ENCODE measurements around the gene SSH2. TPM values are rescaled to one million over a fixed set of nuclear protein-coding genes. Genes with fewer than 3 reads are reported as not detected.
A peak's percentile ranks its signal among the peaks of the same experiment; 100 is the strongest.

The SSH2 gene
- total and polyA plus RNA-seq, 9 of the 15 experiments (the other 6 are each of a cell fraction or from before 2014, with no cell fraction given), result 3.9 to 16.1 (median 10.2) TPM

DNA sequence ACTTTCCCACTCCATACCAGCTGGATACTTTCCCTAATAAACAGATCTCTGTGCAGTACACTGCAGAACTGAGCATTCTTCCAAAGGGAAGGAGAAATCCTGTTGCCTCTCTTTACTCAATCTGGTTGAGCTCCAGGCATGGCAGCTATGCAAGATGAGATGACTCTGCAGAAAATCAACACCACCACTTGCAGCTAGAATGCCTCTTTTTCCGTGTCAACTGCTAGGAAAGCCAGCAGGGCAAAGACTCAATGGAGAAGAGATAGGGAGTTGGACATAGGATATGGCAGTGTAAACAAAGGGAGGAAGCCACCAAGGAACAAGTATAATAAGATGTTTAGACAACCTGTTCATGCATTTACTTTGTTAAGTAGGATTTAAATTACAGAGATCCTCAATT lies 266.9 kb downstream of the SSH2 start (continued):
- TF ChIP-seq, protein P1, sequence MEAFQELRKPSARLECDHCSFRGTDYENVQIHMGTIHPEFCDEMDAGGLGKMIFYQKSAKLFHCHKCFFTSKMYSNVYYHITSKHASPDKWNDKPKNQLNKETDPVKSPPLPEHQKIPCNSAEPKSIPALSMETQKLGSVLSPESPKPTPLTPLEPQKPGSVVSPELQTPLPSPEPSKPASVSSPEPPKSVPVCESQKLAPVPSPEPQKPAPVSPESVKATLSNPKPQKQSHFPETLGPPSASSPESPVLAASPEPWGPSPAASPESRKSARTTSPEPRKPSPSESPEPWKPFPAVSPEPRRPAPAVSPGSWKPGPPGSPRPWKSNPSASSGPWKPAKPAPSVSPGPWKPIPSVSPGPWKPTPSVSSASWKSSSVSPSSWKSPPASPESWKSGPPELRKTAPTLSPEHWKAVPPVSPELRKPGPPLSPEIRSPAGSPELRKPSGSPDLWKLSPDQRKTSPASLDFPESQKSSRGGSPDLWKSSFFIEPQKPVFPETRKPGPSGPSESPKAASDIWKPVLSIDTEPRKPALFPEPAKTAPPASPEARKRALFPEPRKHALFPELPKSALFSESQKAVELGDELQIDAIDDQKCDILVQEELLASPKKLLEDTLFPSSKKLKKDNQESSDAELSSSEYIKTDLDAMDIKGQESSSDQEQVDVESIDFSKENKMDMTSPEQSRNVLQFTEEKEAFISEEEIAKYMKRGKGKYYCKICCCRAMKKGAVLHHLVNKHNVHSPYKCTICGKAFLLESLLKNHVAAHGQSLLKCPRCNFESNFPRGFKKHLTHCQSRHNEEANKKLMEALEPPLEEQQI (IDR thresholded peaks at IDR 0.05), result no peak
- TF ChIP-seq SMARCE1 (IDR thresholded peaks at IDR 0.05) (peak; percentile 58; the same call in 1 of the 2 replicates), ETV5 (CRISPR knock-in tag; IDR thresholded peaks at IDR 0.05; ENCODE audit: low read depth) (no peak), TGIF2 (CRISPR knock-in tag; IDR thresholded peaks at IDR 0.05) (no peak), SUPT5H (IDR thresholded peaks at IDR 0.05) (no peak), HIVEP1 (CRISPR knock-in tag; IDR thresholded peaks at IDR 0.05) (no peak), PTRF (tag; IDR thresholded peaks at IDR 0.05) (no peak), BHLHE40 (IDR thresholded peaks at IDR 0.05; ENCODE audit: low read length) (no peak), POLR2AphosphoS2 (IDR thresholded peaks at IDR 0.05; ENCODE audit: low read length) (no peak), ZNF143 (CRISPR knock-in tag; IDR thresholded peaks at IDR 0.05) (no peak), FIP1L1 (IDR thresholded peaks at IDR 0.05; ENCODE audit: low read depth, low read length, poor library complexity, severe bottlenecking) (no peak), BCOR (IDR thresholded peaks at IDR 0.05) (no peak), TEAD4 (IDR thresholded peaks at IDR 0.05; ENCODE audit: low read length) (peak; percentile 52; the same call in 1 of the 2 replicates), TEAD4 (CRISPR knock-in tag; IDR thresholded peaks at IDR 0.05; ENCODE audit: borderline replicate concordance) (no peak), KLF10 (CRISPR knock-in tag; IDR thresholded peaks at IDR 0.05) (no peak)
- TF ChIP-seq, protein P2, sequence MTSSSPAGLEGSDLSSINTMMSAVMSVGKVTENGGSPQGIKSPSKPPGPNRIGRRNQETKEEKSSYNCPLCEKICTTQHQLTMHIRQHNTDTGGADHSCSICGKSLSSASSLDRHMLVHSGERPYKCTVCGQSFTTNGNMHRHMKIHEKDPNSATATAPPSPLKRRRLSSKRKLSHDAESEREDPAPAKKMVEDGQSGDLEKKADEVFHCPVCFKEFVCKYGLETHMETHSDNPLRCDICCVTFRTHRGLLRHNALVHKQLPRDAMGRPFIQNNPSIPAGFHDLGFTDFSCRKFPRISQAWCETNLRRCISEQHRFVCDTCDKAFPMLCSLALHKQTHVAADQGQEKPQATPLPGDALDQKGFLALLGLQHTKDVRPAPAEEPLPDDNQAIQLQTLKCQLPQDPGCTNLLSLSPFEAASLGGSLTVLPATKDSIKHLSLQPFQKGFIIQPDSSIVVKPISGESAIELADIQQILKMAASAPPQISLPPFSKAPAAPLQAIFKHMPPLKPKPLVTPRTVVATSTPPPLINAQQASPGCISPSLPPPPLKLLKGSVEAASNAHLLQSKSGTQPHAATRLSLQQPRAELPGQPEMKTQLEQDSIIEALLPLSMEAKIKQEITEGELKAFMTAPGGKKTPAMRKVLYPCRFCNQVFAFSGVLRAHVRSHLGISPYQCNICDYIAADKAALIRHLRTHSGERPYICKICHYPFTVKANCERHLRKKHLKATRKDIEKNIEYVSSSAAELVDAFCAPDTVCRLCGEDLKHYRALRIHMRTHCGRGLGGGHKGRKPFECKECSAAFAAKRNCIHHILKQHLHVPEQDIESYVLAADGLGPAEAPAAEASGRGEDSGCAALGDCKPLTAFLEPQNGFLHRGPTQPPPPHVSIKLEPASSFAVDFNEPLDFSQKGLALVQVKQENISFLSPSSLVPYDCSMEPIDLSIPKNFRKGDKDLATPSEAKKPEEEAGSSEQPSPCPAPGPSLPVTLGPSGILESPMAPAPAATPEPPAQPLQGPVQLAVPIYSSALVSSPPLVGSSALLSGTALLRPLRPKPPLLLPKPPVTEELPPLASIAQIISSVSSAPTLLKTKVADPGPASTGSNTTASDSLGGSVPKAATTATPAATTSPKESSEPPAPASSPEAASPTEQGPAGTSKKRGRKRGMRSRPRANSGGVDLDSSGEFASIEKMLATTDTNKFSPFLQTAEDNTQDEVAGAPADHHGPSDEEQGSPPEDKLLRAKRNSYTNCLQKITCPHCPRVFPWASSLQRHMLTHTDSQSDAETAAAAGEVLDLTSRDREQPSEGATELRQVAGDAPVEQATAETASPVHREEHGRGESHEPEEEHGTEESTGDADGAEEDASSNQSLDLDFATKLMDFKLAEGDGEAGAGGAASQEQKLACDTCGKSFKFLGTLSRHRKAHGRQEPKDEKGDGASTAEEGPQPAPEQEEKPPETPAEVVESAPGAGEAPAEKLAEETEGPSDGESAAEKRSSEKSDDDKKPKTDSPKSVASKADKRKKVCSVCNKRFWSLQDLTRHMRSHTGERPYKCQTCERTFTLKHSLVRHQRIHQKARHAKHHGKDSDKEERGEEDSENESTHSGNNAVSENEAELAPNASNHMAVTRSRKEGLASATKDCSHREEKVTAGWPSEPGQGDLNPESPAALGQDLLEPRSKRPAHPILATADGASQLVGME (CRISPR knock-in tag; IDR thresholded peaks at IDR 0.05), result no peak
- TF ChIP-seq, protein P3, sequence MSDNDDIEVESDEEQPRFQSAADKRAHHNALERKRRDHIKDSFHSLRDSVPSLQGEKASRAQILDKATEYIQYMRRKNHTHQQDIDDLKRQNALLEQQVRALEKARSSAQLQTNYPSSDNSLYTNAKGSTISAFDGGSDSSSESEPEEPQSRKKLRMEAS (CRISPR knock-in tag; IDR thresholded peaks at IDR 0.05), result no peak
- TF ChIP-seq, protein P4, sequence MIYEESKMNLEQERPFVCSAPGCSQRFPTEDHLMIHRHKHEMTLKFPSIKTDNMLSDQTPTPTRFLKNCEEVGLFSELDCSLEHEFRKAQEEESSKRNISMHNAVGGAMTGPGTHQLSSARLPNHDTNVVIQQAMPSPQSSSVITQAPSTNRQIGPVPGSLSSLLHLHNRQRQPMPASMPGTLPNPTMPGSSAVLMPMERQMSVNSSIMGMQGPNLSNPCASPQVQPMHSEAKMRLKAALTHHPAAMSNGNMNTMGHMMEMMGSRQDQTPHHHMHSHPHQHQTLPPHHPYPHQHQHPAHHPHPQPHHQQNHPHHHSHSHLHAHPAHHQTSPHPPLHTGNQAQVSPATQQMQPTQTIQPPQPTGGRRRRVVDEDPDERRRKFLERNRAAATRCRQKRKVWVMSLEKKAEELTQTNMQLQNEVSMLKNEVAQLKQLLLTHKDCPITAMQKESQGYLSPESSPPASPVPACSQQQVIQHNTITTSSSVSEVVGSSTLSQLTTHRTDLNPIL (CRISPR knock-in tag; IDR thresholded peaks at IDR 0.05), result no peak
- TF ChIP-seq, protein P5, sequence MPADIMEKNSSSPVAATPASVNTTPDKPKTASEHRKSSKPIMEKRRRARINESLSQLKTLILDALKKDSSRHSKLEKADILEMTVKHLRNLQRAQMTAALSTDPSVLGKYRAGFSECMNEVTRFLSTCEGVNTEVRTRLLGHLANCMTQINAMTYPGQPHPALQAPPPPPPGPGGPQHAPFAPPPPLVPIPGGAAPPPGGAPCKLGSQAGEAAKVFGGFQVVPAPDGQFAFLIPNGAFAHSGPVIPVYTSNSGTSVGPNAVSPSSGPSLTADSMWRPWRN (IDR thresholded peaks at IDR 0.05; ENCODE audit: low read depth), result no peak
